IMR-90 (cell line): Measurements from ENCODE around the gene ABHD2. TPM values are rescaled to one million over a fixed set of nuclear protein-coding genes. Genes with fewer than 3 reads are reported as not detected.

Experiments
- ATAC-seq: fragments of 200-7000 bp; cut with Tn5 transposase; 2 replicates; pipeline ENCODE4 v1.9.1; 2020; ENCODE audit warnings: low read depth, mild to moderate bottlenecking, moderate library complexity
- BruUV-seq: library from RNA; stranded (reverse); fragments of 400-500 nt; replicated peaks from 2 replicates; lab custom pipeline; 2021; lab: Mats Ljungman, UMichigan
- CTCF ChIA-PET: fragments of 300-600 bp; formaldehyde crosslinking; extraction: SDS; loops from one replicate; lab custom pipeline; 2021; ENCODE audit warnings: antibody characterized with exemption; lab: Yijun Ruan, JAX
- POLR2A ChIA-PET: fragments of 300-600 bp; sonication (Branson Sonifier 250); formaldehyde crosslinking; loops from one replicate; lab custom pipeline; 2022; ENCODE audit warnings: antibody characterized with exemption; ENCODE audit not compliant: unreplicated experiment; lab: Charles Lee
- DNase-seq: peaks from one replicate; pipeline ENCODE4 v3.0.0; 2013
- H2AFZ ChIP-seq: replicated peaks from 2 replicates; pipeline ENCODE3; 2013; ENCODE audit warnings: low read length, mild to moderate bottlenecking; ENCODE audit not compliant: poor library complexity
- H2AK5ac ChIP-seq: 2 replicates; pipeline ENCODE4 v1.6.1; 2013; ENCODE audit warnings: low read depth, low read length, inconsistent platforms
- H2AK9ac ChIP-seq: replicated peaks from 2 replicates; pipeline ENCODE3; 2013; ENCODE audit warnings: mild to moderate bottlenecking, low read depth, low read length, moderate library complexity; ENCODE audit not compliant: poor library complexity
- H2BK120ac ChIP-seq: 2 replicates; pipeline ENCODE4 v1.6.1; 2013; ENCODE audit warnings: low read depth, low read length, inconsistent platforms
- H2BK15ac ChIP-seq: 3 replicates; pipeline ENCODE4 v1.6.1; 2013; ENCODE audit warnings: low read depth, low read length, inconsistent platforms
- H2BK20ac ChIP-seq: 2 replicates; pipeline ENCODE4 v1.6.1; 2013; ENCODE audit warnings: low read depth, mild to moderate bottlenecking, inconsistent platforms, low read length, moderate library complexity
- H2BK5ac ChIP-seq: 2 replicates; pipeline ENCODE4 v1.6.1; 2013; ENCODE audit warnings: mild to moderate bottlenecking, low read depth, low read length, inconsistent platforms; ENCODE audit not compliant: poor library complexity, severe bottlenecking
- H3K14ac ChIP-seq: replicated peaks from 2 replicates; pipeline ENCODE4 v1.6.1; 2013; ENCODE audit warnings: low read depth, low read length, inconsistent platforms
- H3K18ac ChIP-seq: 2 replicates; pipeline ENCODE4 v1.6.1; 2013; ENCODE audit warnings: low read depth, low read length, control low read depth
- H3K23ac ChIP-seq: 2 replicates; pipeline ENCODE4 v1.6.1; 2013; ENCODE audit warnings: low read depth, low read length, inconsistent platforms
- H3K27ac ChIP-seq: 2 replicates; pipeline ENCODE4 v1.5.1; 2013; ENCODE audit warnings: mild to moderate bottlenecking, control low read depth, low read length; ENCODE audit not compliant: insufficient read depth
- H3K27me3 ChIP-seq: 2 replicates; pipeline ENCODE4 v1.6.1; 2013; ENCODE audit warnings: low read length; ENCODE audit not compliant: control insufficient read depth, insufficient read depth
- H3K36me3 ChIP-seq: 2 replicates; pipeline ENCODE4 v1.6.1; 2013; ENCODE audit warnings: low read length, mixed read lengths; ENCODE audit not compliant: control insufficient read depth, insufficient read depth
- H3K4ac ChIP-seq: 2 replicates; pipeline ENCODE4 v1.6.1; 2013; ENCODE audit warnings: low read depth, low read length, inconsistent platforms
- H3K4me1 ChIP-seq: 2 replicates; pipeline ENCODE4 v1.6.1; 2013; ENCODE audit warnings: low read length, mixed read lengths; ENCODE audit not compliant: control insufficient read depth, insufficient read depth
- H3K4me2 ChIP-seq: 2 replicates; pipeline ENCODE4 v1.6.1; 2013; ENCODE audit warnings: low read depth, mild to moderate bottlenecking, control low read depth, low read length, moderate library complexity
- H3K4me3 ChIP-seq: 2 replicates; pipeline ENCODE4 v1.5.1; 2013; ENCODE audit warnings: low read depth, mild to moderate bottlenecking, control low read depth, low read length, moderate library complexity; ENCODE audit not compliant: insufficient read depth
- H3K56ac ChIP-seq: 2 replicates; pipeline ENCODE4 v1.6.1; 2013; ENCODE audit warnings: low read length, inconsistent platforms; ENCODE audit not compliant: insufficient read depth; ENCODE audit errors: extremely low read depth
- H3K79me1 ChIP-seq, 2 experiments: 2 replicates each; pipeline ENCODE4 v1.6.1; 2013; ENCODE audit warnings: low read length in 2 of 2, inconsistent platforms in 1 of 2, low read depth in 1 of 2
- H3K9ac ChIP-seq: 2 replicates; pipeline ENCODE4 v1.6.1; 2013; ENCODE audit warnings: low read depth, low read length, control low read depth
- H3K9me1 ChIP-seq: 2 replicates; pipeline ENCODE4 v1.6.1; 2013; ENCODE audit warnings: low read length, inconsistent platforms; ENCODE audit not compliant: insufficient read depth
- H3K9me3 ChIP-seq: 2 replicates; pipeline ENCODE4 v1.6.1; 2013; ENCODE audit warnings: low read length; ENCODE audit not compliant: control insufficient read depth, insufficient read depth
- H4K20me1 ChIP-seq: 2 replicates; pipeline ENCODE4 v1.6.1; 2013; ENCODE audit warnings: low read length, inconsistent platforms; ENCODE audit not compliant: insufficient read depth
- H4K5ac ChIP-seq: 2 replicates; pipeline ENCODE4 v1.6.1; 2013; ENCODE audit warnings: mild to moderate bottlenecking, low read depth, low read length, control low read depth
- H4K8ac ChIP-seq, 2 experiments: 2 replicates each; pipeline ENCODE4 v1.6.1; 2013; ENCODE audit warnings: low read depth in 2 of 2, low read length in 2 of 2, control low read depth in 1 of 2, inconsistent platforms in 1 of 2
- H4K91ac ChIP-seq: 2 replicates; pipeline ENCODE4 v1.6.1; 2013; ENCODE audit warnings: low read depth, low read length, inconsistent platforms; ENCODE audit not compliant: insufficient read depth
- BHLHE40 ChIP-seq: fragments of 150-350 bp; IDR thresholded peaks from 2 replicates; pipeline ENCODE4 v1.6.1; 2016; ENCODE audit warnings: mild to moderate bottlenecking, low read depth, low read length
- CHD1 ChIP-seq: IDR thresholded peaks from 2 replicates; pipeline ENCODE4 v1.6.1; 2012; ENCODE audit warnings: low read depth, low read length, improper control_type of control experiment
- FOS ChIP-seq: fragments of 150-350 bp; IDR thresholded peaks from 2 replicates; pipeline ENCODE4 v1.6.1; 2016; ENCODE audit warnings: low read depth, low read length
- MXI1 ChIP-seq: IDR thresholded peaks from 2 replicates; pipeline ENCODE4 v1.6.1; 2012; ENCODE audit warnings: low read depth, mild to moderate bottlenecking, low read length, moderate library complexity, borderline replicate concordance
- RAD21 ChIP-seq: IDR thresholded peaks from 2 replicates; pipeline ENCODE4 v1.6.1; 2012; ENCODE audit warnings: low read length, improper control_type of control experiment
- RCOR1 ChIP-seq: IDR thresholded peaks from 2 replicates; pipeline ENCODE4 v1.6.1; 2012; ENCODE audit warnings: mild to moderate bottlenecking, low read length, improper control_type of control experiment; ENCODE audit not compliant: insufficient replicate concordance
- RFX5 ChIP-seq: IDR thresholded peaks from 2 replicates; pipeline ENCODE4 v1.8.0; 2012; ENCODE audit warnings: low read depth, mild to moderate bottlenecking, low read length, moderate library complexity
- SMC3 ChIP-seq: fragments of 150-350 bp; IDR thresholded peaks from 2 replicates; pipeline ENCODE4 v1.6.1; 2016; ENCODE audit warnings: low read depth, mild to moderate bottlenecking, antibody characterized with exemption, low read length, moderate library complexity
- WGBS, 2 experiments: methylation state at CpG; one replicate each; pipeline versions ENCODE4 v1.1.5 to v1.1.7; 2013; ENCODE audit warnings: missing lambda C conversion rate in 2 of 2; ENCODE audit not compliant: insufficient read length in 1 of 2; ENCODE audit errors: extremely low coverage in 2 of 2; 5-methylcytosine and 5-hydroxymethylcytosine counted together
- dilution Hi-C: fragments of 300-500 bp; cut with HindIII; formaldehyde crosslinking; loops from one replicate; pipeline ENCODE4 v1.14.3; 2018; ENCODE audit warnings: low sequenced_read_pairs; ENCODE audit not compliant: unreplicated experiment
- in situ Hi-C: fragments of 300-500 bp; cut with MboI; formaldehyde crosslinking; loops from 3 replicates; pipeline ENCODE4 v1.14.3; 2019; ENCODE audit warnings: low sequenced_read_pairs, inconsistent platforms, mixed read lengths
- intact Hi-C: fragments of 100-400 bp; cut with micrococcal nuclease; formaldehyde crosslinking; loops from 2 replicates; pipeline ENCODE4 v1.10.0; 2022
- polyA plus RNA-seq, 3 experiments: library from polyadenylated mRNA; depleted of rRNA; stranded (reverse); fragments of >200 nt; gene quantifications; 2 replicates each; pipeline ENCODE4 v1.2.3, GENCODE V29; 2012; ENCODE audit warnings: low replicate concordance in 1 of 3
- total RNA-seq: library from RNA; depleted of rRNA; stranded (reverse); fragments of >200 nt; gene quantifications from 2 replicates; pipeline ENCODE4 v1.2.3, GENCODE V29; 2012
- TF ChIP-seq, protein P1 (sequence below): conservative IDR thresholded peaks from 2 replicates; pipeline ENCODE4 v1.5.1; 2012; ENCODE audit warnings: mild to moderate bottlenecking, low read depth, low read length, improper control_type of control experiment
- TF ChIP-seq, protein P2 (sequence below): fragments of 150-350 bp; IDR thresholded peaks from 2 replicates; pipeline ENCODE4 v1.6.1; 2017; ENCODE audit warnings: mild to moderate bottlenecking, antibody characterized with exemption, low read length, low read depth

ABHD2 gene
- total and polyA plus RNA-seq, 2 of the 4 experiments (the other 2 are of a cell fraction): 31.2 to 62.9 TPM

DNA sequence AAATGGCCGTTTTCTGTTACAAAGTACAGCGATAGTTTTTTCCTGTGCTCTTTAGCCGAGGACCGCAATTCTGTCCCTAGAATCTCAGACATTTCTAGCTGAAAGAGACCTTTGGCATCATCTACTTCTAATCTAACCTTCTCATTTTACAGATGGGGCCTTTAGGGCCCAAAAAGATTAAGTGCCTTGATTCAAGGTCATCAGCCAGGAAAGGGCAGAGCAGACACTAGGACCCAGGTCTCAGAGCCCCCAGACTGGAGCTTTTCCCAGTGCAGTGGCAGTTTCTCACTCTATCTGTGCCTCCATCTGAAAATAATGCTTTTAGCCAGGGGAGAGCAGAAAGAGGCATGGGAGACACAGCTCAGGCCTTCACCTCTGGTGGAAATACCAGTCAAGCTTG lies 20.6 kb downstream of the ABHD2 start:
- Histone ChIP-seq H2BK5ac (no peak overlapping the region), H3K4me2 (no peak overlapping the region), H3K9me1 (peaks cover 31% of the 10 kb centered on the region), H3K4me3 (no peak overlapping the region), H2BK15ac (no peak overlapping the region), H3K18ac (no peak overlapping the region), H4K8ac (no peak overlapping the region), H3K14ac (no peak overlapping the region), H3K4ac (no peak overlapping the region), H3K27me3 (no peaks in the 10 kb centered on the region), H3K9me3 (no peaks in the 10 kb centered on the region), H4K91ac (no peak overlapping the region), H2AFZ (no peak overlapping the region), H4K20me1 (no peaks in the 10 kb centered on the region), H3K4me1 (peaks cover 32% of the 10 kb centered on the region), H3K56ac (no peak overlapping the region), H3K36me3 (peaks cover 8% of the 10 kb centered on the region), H3K9ac (no peak overlapping the region), H3K27ac (no peak overlapping the region), H3K79me1 (peaks cover 55 to 75% of the 10 kb centered on the region in 2 experiments), H4K5ac (no peak overlapping the region), H2AK5ac (peak overlapping the region; percentile 25), H2BK20ac (no peak overlapping the region), H2AK9ac (no peak overlapping the region), H3K23ac (no peak overlapping the region), H2BK120ac (no peak overlapping the region)
- ChIA-PET CTCF (interaction anchor here (1.4 kb wide), 1 partner anchor 21 kb away, joined by 6 read pairs; no protein-coding TSS in a partner anchor), POLR2A (no interaction called here)
- ATAC-seq (no peak), DNase-seq (no peak)
- BruUV-seq: no TSS peak
- dilution Hi-C loops: no loop called here
- intact Hi-C loops: loop anchor here (5.0 kb wide), 1 partner anchor 33 kb away; no protein-coding TSS in a partner anchor
- in situ Hi-C loops: no loop called here
- no CpG with 5 or more reads among the region's 4 CpGs for WGBS, 2 experiments
- TF ChIP-seq RCOR1: no peak
- no peak for TF ChIP-seq BHLHE40
- no peak for TF ChIP-seq FOS
- no peak for TF ChIP-seq SMC3
- no peak for TF ChIP-seq RFX5
- TF ChIP-seq, protein P1, sequence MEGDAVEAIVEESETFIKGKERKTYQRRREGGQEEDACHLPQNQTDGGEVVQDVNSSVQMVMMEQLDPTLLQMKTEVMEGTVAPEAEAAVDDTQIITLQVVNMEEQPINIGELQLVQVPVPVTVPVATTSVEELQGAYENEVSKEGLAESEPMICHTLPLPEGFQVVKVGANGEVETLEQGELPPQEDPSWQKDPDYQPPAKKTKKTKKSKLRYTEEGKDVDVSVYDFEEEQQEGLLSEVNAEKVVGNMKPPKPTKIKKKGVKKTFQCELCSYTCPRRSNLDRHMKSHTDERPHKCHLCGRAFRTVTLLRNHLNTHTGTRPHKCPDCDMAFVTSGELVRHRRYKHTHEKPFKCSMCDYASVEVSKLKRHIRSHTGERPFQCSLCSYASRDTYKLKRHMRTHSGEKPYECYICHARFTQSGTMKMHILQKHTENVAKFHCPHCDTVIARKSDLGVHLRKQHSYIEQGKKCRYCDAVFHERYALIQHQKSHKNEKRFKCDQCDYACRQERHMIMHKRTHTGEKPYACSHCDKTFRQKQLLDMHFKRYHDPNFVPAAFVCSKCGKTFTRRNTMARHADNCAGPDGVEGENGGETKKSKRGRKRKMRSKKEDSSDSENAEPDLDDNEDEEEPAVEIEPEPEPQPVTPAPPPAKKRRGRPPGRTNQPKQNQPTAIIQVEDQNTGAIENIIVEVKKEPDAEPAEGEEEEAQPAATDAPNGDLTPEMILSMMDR: no peak
- TF ChIP-seq RAD21: no peak
- no peak for TF ChIP-seq CHD1
- TF ChIP-seq MXI1: no peak
- TF ChIP-seq, protein P2, sequence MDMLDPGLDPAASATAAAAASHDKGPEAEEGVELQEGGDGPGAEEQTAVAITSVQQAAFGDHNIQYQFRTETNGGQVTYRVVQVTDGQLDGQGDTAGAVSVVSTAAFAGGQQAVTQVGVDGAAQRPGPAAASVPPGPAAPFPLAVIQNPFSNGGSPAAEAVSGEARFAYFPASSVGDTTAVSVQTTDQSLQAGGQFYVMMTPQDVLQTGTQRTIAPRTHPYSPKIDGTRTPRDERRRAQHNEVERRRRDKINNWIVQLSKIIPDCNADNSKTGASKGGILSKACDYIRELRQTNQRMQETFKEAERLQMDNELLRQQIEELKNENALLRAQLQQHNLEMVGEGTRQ: no peak
